GM21529 (cell line): ENCODE data around the gene NUP88.
"Not testable (repeated sequence)": the region's sequence is repeated elsewhere in the genome, so short reads cannot be mapped to it uniquely, and the experiment has no call there.

Experiments
- ATAC-seq: cut with Tn5 transposase; IDR thresholded peaks from one replicate; pipeline ENCODE4 v1.9.1; 2021; ENCODE audit not compliant: unreplicated experiment

The NUP88 gene

DNA sequence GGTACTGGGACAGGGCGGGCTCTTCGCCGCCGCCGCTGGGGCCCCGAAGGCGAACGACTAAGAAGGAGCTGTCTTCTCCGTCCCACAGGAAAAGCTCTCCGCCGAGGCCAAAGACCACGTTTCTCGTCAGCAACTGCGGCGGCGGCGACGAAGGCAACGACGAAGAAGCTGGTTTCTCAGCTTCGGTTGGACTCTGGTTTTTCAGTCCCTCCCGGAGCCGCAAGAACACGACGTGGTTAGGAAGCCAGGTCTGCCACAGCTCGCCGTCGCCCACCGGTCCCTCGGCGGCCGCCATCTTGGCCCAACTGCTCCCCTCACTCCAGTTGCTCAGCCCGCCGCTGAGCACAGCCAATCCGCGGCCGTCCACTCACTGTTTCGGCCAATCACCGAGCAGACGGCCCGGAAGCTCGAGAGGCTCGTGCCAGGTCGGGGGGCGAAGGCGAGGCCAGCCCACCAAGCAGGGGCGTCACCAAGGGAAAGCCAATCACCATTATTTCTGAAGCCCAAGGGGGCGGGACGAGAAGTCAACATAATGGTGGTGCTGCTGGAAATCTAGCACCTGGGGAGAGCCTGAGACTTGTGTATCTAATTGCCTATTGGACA lies at the start of gene NUP88:
Gene NUP88 (minus strand): TSS at position 307 of the 603 bp plus-strand sequence. CDS start 12 bp downstream, at position 295.
- peak; percentile 83 for ATAC-seq

GRCh38 chr17:5468075-5468473 lies 48.6 kb upstream of the NUP88 start:
- ATAC-seq: peak; percentile 6

DNA sequence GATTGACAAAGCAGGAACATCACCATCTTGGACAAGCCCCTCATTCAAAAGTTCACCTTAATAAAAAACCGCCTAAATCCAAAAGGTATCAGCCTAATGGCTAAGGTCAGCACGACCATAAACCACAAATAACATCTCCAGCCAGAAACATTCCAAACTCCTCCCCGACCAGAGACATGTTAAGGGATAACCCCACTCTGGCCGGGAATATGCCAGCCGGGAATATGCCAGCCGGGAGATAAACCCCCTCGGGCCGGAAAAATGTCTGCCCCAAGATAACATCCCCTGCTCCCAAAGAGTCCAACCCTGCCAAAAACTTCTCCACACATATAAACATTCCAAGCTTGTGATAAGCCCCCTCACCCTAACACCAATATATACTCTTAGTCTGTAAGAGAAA lies 48.0 kb upstream of the NUP88 start:
- ATAC-seq: no peak

DNA sequence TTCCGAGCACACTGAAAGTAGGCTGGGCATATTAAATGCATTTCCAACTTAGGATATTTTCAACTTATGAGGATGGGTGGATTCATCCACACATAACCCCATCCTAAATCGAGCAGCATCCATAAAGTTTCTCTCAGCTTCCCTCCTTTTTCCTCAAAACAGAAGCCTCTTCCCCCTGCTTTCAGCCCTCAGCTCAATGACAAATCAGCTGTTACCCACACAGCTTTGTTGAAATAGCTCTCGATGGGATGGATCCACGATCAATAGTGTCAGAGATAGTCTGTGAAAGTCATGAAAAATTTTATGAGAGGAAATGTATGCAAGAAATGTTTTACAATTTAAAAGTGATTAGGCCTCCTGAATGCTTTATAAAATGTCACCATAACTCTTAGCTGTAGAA lies 46.8 kb upstream of the NUP88 start:
- no peak for ATAC-seq

DNA sequence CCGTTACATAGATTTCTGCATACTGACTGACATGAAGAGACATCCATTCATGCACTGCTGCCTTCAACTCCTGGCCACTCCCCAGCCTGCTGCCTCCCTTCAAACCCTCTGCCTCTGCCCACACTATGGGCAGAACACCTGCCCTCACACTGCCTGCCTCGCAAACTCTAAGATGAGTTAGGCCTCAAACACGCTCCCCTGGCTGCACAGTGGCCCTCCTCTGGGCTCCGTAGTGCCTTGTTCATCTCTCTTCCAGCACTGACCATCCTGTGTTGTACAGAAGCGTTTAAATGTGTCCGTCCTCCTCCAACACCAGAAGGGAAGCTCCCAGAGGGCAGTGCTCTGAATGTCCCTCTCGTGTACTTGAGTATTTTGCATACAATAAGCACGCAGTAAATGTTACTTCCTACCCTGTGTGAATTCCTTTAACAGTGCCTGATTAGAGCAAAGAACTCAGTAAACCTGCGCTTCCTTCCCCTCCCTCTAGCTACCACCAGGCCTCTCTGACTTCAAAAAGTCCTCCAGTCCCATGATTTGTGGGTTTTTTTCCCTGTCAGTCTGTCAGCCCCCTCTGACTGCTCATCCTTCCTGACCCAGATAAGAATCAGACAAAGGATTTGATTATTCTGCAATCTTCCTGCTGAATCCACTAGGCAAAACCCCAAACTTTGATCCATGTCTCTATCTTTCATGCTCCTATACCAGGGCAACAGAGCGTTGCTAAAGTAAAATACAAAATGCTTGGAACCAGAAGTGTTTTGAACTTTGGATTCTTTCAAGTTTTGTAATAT lies 45.5 kb upstream of the NUP88 start:
- no peak for ATAC-seq

- no peak for ATAC-seq
Observed at GRCh38 chr17:5446786-5447185, 27.3 kb upstream of the NUP88 start.

DNA sequence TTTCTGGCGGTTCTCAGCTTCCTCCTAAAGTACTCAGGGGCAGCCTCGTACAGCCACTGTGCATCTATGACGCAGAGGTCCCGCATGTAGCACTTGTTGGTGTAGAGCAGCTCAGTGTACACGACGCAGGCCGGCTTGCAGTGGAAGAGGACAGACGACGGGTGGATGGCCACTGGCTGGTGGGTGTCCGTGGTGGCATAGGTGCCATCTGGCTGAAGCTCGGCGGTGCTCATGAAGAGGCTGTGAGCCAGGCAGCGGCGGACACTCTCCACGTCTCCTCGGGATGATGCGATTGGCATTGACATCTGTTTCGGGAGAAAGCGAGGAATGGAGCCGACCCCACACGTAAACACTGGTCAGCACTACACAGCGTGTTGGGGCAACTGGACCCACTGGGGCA lies 24.7 kb upstream of the NUP88 start:
- ATAC-seq: no peak

DNA sequence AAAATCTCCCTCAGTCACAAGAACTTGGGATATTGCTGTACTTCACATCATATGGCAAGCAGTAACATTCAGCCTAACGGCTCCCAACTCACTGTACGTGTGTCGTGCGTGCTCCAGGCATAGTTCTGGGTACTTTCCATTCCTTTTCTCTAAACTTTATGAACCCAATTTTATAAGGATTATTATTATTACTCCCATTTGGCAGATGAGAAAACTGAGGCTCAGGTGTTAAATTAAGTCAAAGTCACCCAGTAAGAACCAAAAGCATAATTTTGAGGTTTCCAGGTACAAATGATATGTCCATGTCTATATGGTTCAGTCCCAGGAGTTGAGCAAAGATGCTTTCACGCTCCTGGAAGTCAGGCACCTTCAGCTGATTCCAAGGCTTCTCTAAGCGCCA lies 24.3 kb upstream of the NUP88 start:
- ATAC-seq: no peak

- no peak for ATAC-seq
Observed at GRCh38 chr17:5439446-5439764, 19.9 kb upstream of the NUP88 start.

- ATAC-seq: peak; percentile 80
Observed at GRCh38 chr17:5438716-5439445, 19.4 kb upstream of the NUP88 start, which contains the start of gene C1QBP. C1QBP (minus strand) TSS chr17:5439155; CDS start chr17:5439073, 82 bp downstream.

- ATAC-seq: no peak
Observed at GRCh38 chr17:5437721-5438317, 18.4 kb upstream of the NUP88 start.

DNA sequence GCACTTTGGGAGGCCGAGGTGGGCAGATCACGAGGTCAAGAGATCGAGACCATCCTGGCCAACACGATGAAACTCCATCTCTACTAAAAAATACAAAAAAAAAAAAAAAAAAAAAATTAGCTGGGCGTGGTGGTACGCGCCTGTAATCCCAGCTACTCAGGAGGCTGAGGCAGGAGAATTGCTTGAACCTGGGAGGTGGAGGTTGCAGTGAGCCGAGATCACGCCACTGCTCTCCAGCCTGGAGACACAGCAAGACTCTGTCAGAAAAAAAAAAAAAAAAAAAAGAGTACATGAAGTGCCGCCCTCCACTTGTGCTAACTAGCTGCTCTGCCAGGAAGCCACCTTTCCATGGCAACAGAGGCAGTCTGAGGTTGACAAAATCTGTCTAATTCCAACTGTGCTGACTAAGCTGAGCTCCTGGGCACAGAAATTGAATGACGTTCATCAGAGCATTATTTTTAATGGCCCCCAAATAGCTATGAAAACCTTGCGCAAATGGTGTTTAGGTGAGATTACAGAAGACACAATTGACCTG lies 16.4 kb upstream of the NUP88 start:
- not testable (repeated sequence) for ATAC-seq

GRCh38 chr17:5434984-5435383 lies 15.5 kb upstream of the NUP88 start:
- ATAC-seq: no peak

DNA sequence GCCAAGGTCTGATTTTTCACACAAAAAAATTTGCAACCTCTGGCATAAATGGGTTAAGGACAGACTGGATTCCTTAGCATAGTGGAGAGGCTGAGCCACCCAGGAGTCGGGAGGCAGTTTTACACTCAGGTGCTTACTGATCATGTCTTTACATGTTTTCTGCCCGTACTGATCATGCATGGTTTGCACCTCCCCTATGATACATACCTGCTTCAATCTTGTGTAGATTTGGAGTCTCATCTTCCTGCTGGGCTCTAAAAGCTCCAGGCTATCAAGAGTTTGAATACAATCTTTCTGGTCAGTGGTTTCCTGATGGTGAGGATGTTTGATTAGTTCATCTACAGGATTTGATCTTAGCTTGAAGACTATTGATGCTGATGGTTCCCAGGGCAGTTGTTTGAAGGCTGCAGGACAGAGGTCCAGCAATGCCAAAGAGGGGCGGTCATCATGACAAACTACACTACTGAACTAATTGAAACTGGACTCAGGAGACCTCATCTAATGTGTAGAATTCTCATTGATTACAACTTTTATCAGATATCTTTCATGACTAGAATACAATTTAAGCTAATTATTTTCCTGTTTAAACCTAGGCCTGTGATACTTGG lies 12.6 kb upstream of the NUP88 start:
- ATAC-seq: no peak

GRCh38 chr17:5431234-5431633 lies 11.8 kb upstream of the NUP88 start:
- ATAC-seq: not testable (repeated sequence)

DNA sequence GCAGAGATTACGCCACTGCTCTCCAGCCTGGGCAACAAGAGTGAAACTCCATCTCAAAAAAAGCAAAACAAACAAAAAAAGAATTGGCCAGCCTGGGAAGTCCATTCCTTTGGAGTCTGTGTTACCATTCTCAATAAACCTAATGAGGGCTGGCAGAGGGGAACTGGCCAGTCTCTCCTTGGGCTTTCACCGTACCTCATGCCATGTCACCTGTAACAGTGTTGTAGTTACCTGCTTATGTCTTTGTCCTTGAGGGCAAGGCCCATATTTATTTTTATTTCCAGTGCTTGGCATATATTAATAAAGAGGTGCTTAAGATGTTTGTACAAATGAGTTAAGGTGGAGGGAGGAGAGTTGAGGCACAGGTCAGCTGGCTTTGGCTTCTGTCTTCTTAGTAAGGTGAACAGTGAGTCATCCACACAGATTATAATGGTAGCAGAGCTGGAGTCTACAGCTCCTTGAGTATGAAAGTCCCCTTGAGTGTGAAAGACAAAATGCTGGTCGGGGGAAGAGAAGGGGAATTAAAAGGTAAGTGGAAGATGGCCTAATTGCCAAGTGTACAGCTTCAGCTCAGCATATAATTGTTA lies 11.0 kb upstream of the NUP88 start:
- no peak for ATAC-seq

DNA sequence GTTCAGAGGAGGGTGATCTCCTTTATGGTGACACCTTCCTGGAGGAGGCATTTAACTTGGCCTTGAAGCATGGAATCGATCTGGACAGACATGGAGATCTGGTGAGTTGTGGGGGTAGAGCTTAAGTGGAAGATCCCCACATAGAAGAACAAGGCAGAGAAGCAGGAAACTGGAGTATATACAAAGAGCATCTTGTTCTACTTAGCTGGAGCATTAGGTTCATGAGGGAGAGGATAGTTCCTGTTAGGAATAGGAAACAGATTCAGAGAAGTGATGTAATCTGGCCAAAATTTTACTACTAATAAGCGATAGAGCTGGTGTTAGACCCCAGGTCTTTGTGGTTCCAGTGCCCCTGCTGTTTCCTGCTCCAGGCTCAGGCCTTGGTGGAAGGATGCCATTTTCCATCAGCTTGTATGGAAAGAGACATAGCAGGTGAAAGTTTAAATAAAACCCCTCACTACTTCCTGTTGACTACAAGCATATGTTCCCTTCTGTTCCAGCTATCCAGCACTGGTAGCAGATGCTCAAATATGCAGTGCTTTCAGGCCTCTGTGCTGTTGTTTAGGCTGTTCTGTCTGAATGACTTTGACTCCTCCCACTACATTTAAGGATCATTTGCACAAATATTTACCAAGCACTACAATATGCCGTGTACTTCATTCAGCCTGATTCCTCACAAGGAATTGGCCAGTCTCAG lies 9.9 kb upstream of the NUP88 start:
- ATAC-seq: no peak

DNA sequence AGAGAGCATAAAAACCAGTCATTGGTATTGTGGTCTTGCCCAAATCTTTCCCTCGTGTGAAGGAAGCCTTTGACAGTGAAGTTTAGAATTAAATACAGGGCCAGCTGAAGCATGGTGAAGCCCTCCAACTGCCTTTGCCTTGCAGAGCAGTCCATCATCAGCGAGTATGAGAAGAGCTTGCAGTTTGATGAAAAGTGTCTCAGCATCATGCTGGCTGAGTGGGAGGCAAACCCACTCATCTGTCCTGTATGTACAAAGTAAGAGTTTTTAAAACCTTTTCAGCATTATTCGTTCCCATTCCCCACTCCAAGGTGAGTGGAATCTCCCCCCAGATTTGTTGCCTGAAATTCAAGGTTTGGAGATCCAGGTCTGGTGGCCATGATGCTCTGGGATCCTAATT lies 6.4 kb upstream of the NUP88 start:
- ATAC-seq: no peak

- ATAC-seq: no peak
Observed at GRCh38 chr17:5424909-5425308, 5.4 kb upstream of the NUP88 start.

DNA sequence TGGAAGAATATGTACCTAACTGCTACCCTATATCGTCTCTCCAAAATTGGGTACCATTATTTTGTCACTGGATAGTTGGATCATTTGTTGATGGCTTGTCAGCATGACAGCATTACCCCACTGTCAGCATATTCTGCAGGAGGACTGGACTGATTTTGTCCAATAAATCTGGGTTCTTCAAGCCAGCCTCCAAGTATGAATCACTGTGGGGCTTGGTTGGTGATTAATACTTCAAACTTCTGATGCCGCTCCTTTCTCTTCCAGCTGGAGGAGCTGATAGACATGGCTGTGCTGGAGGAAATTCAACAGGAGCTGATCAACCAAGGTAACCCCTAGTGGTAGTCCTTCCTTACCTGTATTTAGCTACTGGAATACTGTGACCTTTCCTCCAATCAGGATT lies 3.0 kb upstream of the NUP88 start:
- ATAC-seq: no peak
